Activated CD8-positive, alpha-beta memory T cell treated with anti-CD3 and anti-CD28 coated beads for 24 hours (primary cell): Measurements from ENCODE around the gene CCDC18.
"Not testable (repeated sequence)": the region's sequence is repeated elsewhere in the genome, so short reads cannot be mapped to it uniquely, and the experiment has no call there.

ENCODE experiments used
- DNase-seq: peaks from one replicate; pipeline ENCODE4 v3.0.0-alpha.2; 2020

CCDC18 gene

GRCh38 chr1:93178418-93178817 lies 2.1 kb upstream of the CCDC18 start:
- no peak for DNase-seq

GRCh38 chr1:93179886-93180722 lies 420 bp upstream of the CCDC18 start, which contains the start of gene TMED5:
Gene TMED5 (minus strand): TSS chr1:93180413. CDS start chr1:93180242, 171 bp downstream.
- DNase-seq: peak; percentile 96

DNA sequence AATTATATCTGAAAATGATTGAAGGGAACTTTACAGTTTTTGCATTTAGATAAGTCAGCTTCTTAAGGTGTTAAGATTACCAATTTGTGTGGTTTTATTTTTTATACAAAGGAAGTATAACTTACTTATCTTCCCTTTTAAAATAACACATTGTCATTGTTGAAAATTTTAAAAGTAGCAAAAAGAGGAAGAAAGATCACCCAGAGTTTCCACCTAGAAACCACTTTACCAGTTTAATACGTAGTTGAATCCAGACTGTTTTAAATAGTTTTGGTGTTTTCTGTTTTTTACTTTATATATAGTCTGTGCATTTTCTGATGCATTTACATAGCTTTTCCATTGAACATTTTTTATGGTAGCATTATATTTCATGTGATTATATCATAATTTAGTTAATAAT lies 6.1 kb downstream of the CCDC18 start:
- no peak for DNase-seq

GRCh38 chr1:93190432-93190831 lies 9.9 kb downstream of the CCDC18 start:
- no peak for DNase-seq

GRCh38 chr1:93194231-93194990 lies 13.9 kb downstream of the CCDC18 start:
- no peak for DNase-seq

- DNase-seq: no peak
These were observed 16.1 kb downstream of the CCDC18 start for GRCh38 chr1:93196591-93196990.

DNA sequence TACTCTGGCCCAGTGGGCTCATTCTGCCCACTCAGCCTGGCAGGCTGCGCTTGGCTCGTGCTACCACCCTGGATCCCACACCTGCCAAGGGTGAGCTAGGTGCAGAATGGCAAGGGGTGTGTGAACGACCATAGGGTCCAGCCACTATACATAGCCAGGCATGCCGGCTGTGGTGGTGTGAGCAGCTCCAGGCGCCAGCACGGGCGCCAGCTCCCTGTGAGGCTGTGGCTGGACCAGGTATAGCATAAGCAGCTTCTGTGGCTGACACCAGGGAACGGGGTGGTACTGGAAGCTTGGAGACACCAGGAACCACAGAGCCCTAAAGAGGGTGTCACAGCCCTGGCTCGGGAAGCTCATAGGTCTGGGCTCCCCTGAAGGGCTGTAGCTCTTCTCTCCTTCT lies 18.6 kb downstream of the CCDC18 start:
- DNase-seq: no peak

DNA sequence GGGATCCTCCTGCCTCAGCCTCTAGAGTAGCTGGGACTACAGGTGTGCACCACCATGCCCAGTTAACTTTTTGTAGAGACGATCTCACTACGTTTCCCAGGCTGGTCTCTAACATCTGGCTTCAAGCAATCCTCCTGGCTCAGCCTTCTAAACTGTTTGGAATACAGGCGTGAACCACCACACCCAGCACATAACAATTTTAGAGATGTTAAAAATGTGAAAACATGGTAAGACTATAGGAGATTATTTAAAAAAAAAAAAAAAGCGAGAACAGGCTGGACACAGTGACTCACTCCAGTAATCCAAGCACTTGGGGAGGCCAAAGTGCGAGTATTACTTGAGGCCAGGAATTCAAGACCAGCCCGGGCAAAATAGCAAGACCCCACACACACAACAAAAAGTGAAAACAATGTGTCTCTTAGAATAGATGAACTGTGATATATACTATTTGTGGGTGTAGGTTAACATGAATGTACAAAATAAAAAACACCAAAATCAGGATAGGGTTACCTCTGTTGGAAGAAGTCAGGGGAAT lies 19.6 kb downstream of the CCDC18 start:
- no peak for DNase-seq

GRCh38 chr1:93200714-93201113 lies 20.2 kb downstream of the CCDC18 start:
- no peak for DNase-seq

GRCh38 chr1:93205892-93206566 lies 25.5 kb downstream of the CCDC18 start:
- no peak for DNase-seq

DNA sequence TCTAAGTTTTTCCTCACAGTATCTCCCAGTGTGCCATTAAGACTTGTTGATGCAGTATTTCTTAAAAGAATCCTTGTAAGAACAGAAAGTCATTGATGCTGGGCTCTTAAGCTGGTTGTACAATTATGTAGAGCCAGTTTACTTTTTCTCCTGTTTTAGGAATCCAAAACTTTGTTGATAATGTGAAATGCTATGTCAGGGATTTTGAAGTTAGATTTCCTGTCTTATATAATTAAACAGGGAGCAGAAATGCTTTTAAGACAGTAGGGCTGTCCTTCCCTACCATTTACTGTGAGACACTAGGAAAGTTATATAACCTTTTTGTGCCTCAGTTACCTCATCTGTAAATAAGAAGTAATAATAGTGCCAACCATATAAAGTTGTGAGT lies 26.0 kb downstream of the CCDC18 start:
- DNase-seq: no peak

DNA sequence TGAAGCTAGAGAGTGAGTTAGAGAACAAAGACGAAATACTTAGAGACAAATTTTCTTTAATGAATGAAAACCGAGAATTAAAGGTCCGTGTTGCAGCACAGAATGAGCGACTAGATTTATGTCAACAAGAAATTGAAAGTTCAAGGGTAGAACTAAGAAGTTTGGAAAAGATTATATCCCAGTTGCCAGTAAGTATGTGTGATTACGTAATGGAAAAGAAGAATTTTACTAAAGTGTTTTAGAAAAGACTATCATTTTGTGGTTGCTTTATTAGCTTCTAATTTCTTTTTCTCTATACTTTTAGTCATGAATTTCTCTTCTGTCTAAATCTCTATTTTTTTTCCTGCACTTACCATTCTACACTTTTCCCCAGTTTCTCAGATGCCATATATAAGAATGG lies 26.7 kb downstream of the CCDC18 start:
- DNase-seq: no peak

- DNase-seq: no peak
These were observed 34.8 kb downstream of the CCDC18 start for GRCh38 chr1:93215322-93215721.

GRCh38 chr1:93219443-93219842 lies 38.9 kb downstream of the CCDC18 start:
- DNase-seq: no peak

- DNase-seq: not testable (repeated sequence)
These were observed 40.2 kb downstream of the CCDC18 start for GRCh38 chr1:93220716-93221115.

DNA sequence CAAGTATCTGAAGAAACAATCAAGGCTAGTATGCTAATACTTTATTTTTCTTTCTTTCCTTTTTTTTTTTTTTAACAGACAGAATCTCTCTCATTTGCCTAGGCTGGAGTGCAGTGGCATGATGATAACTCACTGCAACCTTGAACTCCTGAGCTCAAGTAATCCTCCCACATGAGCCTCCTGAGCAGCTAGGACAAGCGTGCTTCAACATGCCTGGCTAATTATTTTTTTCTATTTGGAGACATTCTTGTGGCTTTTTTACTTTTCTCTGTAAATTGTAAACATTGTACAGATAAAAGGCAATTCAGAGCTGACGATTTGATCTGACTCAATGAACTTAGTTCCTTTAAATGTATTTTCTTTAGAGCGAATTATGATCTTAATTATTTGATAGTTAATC lies 41.4 kb downstream of the CCDC18 start:
- no peak for DNase-seq

GRCh38 chr1:93223023-93223675 lies 42.6 kb downstream of the CCDC18 start:
- no peak for DNase-seq

GRCh38 chr1:93235261-93235660 lies 54.7 kb downstream of the CCDC18 start:
- DNase-seq: no peak

DNA sequence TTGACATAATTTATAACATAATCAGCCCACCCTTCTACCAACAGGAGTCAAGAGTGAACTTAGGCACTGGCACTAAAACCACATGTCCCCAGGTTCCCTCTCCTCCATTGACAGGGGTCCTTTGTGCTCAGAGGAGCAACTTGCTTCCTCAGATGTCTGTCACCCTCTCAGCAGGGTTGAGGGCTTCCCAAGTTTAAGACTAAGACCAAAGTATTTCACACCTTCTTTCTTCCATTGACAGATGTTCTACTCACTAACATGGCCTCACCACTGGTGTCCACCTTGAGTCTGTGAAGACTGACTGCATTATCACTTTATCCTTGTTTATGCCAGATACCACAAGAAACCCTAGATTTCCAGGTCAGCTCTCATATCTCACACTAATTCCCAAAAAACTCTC lies 56.5 kb downstream of the CCDC18 start:
- DNase-seq: no peak

GRCh38 chr1:93238425-93238824 lies 57.9 kb downstream of the CCDC18 start:
- no peak for DNase-seq

GRCh38 chr1:93239863-93240262 lies 59.3 kb downstream of the CCDC18 start:
- DNase-seq: no peak

DNA sequence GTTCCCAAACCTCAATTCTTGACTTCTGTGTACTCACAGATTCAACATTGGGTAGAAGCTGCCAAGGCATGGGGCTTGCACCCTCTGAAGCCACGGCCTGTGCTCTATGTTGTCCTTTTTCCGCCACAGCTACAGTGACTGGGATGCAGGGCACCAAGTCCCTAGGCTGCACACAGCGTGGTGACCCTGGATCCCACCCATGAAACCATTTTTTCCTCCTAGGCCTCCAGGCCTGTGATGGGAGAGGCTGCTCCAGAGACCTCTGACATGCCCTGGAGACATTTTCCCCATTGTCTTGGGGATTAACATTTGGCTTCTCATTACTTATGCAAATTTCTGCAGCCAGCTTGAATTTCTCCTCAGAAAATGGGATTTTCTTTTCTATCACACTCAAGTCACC lies 62.7 kb downstream of the CCDC18 start:
- DNase-seq: not testable (repeated sequence)
